Hypothalamus (tissue), 51 donors: ENCODE results near the gene P4HB.

ENCODE experiments used
- DNase-seq, 51 donors: peaks; one replicate each; lab custom pipeline; 2025; lab: John Stamatoyannopoulos, UW

Gene P4HB

DNA sequence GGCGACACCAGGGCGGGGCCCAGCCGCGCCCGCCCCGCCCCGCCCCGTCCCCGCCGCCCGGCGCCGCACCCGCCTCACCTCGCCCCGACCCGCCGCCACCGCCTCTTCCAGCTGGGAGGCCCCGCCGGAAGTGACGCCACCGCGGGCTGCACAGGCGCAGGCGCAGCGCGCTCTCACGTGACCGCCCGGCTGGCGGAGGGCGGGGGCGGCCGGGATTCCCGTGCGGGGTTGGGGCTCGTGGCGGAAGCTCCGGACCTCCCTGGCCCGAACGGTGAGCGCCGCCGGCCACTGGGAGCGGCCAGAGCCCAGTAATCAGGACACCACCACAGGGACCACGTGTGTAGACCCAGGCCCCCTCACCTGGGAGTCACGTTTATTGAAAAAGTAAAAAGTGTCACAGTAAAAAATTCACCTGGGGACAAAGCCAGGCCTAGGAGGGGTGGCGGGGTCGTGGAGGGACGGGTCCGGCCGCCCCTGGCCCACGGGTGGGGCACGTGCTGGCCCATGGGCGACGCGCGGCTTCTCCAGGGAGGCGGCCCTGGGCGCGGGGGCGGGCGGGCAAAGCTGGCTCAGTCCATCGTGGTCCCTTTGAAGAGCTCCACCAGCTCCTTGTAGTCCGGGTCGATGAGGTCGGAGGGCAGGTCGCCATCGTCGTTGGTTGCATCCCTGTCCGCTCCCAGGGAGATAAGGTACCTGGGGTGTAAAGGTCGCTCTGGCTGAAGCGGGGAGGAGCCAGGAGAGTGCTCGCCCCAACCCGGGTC is 27.0 kb downstream of the P4HB start, which contains the start of gene MCRIP1:
MCRIP1 (minus strand) TSS at position 132 of the 761 bp plus-strand sequence. CDS start 8,785 bp downstream, outside the sequence.
- peak; percentile 33 to 95 (median 83) for DNase-seq

DNA sequence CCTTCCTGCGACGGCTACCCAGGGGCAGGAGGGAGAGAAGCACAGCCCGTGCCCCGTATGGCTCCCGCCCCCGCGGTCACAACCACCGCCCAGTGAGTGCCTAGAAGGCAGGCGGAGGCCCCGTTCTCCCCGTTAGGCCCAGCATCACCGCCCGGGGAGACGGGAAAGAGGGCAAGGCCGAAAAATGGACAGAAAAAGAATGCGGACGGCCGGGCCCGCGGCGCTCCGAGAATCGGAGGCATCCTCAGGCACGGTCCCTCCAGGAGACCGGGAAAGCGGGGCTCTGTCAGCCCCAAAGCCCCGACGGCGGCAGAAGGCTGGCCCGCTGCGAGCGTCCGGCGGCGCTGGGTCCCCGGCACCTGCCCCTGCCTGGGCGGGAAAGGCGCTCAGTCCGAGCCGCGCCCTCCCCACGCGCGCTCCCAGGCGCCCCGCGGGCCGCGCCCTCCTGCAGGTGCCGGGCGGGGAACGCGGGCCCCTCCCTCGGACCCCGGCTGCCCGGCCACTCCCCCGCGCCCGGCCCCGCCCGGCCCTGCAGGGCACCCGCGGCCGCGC is 27.7 kb downstream of the P4HB start:
- DNase-seq, result peak in 7 of 51 donors; percentile 14 to 45 (median 39)

DNA sequence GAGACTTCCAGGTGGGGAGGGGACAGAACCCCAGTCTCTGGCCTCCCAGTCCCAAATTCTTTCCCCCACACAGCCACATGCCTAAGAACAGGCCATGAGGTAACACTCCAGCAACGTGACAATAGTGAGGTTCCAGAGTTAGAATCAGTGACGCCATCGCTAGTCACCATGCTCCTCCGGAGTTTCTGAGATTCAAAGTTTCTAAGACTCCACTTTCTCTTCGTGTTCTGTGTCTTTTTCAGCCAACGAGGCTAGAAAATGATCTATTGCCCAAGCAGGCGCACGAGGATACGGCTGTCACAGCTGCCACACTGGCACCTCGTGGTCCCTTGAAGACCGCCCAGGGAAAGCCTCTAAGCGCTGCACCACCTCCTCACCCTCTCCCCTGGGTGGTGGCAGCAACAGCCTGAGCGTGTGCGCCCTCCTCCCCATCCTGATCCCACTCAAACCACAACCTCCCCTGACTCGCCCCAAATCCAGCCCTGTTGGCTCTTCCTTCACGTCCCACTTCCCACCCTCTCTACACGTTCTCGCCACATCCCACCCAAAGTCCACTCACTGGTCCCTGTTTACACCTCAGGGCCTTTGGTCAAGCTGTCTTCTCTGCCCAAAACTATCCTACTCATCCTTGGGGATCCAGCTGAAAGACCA is 28.3 kb downstream of the P4HB start:
- DNase-seq, result peak in 5 of 51 donors; percentile 6 to 49 (median 17)

DNA sequence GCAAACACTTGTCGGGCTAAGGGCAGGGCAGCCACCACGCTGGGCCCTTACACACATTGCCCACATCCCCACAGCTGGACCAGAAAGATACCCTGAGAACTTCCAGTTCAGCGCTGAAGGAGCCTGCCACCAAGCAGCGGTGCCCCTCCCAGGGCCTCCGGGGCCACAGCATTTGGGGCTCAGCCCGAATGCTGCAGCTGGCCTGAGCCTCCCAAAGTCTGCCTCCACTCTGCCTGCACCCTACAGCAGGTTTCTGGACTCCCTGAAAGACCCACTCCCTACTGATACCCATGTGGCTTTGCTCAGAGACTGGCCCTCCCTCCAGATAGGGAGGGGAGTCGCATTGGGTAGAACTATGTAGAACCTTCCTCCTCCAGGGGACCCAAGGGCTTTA is 28.8 kb downstream of the P4HB start:
- DNase-seq, result no peak

DNA sequence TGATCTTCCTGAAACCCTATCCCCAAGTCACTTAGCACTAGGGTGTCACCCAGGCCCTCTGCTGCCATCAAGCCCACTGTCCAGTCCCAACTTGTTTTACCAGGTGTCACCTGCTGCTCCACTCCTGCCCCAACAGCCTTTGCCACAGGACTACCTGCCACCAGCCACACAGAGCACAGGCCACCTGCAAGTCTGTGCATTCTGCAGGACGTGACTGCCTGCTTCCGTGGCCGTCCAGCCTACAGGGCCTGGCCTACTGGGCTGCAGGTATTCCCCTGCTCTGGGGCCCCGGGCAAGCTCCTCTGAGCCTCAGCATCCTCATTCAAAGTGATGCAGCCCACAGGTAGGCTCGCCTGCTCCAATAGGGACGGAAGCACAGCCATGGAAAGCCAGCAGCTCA is 30.5 kb downstream of the P4HB start:
- DNase-seq, result no peak

DNA sequence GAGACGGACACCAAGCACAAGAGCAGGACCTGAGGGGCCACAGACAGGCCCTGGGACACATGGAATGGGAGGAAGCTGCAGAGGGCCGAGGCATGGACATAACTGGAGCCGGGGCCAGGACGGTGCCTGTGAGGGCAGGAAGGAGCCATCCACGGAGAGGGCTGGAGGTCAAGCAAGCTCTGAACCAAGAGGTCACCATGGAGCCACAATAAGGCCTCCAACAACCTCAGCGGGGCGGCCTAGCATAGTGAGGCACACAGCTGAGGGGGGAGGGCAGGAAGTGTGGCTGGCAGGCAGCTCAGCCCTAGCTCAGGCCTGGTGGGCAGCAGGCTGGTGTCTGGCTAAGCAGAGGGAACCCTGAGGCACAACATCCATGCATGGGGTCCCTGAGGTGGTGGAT is 31.7 kb downstream of the P4HB start:
- DNase-seq, result no peak

DNA sequence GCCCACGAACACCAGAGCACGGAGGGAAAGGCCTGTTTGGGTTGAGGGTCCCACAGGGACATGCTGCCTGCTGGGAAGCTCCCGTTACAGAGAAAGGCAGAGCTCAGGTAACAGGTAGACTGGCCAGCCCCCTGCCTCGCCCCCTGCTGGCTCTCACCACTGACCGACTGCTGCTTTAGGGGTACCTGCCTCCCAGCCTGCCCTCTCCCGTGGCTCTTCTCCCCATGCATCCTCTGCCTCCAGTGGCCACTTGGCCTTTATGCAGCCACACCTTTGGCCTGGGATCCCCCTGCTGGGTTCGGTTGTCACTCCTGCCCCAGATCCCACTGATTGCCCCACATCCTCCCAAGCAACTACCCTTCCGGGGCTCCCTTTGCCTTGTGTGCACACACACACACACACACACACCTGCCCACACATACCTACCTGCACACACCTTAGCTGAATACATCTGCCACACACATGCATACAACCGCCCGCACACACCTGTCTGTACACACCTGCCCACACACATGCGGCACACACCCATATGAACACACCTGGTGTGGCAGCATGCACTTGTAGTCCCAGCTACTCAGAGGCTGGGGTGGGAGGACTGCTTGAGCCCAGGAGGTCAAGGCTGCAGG is 34.4 kb downstream of the P4HB start:
- DNase-seq, result no peak

DNA sequence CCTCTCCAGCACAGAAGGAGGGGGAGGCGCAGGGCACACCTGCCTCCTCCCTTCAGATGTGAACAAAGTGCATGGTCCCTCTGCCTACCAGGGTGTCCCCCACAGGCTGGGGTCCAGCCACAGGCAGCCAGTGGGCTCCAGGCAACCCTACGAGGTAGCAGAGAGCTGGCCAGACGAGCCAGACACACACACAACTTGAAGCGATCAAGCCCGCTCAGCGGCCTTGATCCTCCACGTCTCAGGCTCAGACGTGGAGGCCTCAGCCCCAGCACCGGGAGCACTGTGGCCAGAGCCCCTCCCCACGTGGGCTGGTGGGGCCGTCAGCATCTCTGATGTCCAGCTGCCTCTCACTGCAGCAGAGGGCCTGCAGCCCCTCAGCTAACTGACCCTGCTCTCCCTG is 35.7 kb downstream of the P4HB start:
- DNase-seq, result no peak

DNA sequence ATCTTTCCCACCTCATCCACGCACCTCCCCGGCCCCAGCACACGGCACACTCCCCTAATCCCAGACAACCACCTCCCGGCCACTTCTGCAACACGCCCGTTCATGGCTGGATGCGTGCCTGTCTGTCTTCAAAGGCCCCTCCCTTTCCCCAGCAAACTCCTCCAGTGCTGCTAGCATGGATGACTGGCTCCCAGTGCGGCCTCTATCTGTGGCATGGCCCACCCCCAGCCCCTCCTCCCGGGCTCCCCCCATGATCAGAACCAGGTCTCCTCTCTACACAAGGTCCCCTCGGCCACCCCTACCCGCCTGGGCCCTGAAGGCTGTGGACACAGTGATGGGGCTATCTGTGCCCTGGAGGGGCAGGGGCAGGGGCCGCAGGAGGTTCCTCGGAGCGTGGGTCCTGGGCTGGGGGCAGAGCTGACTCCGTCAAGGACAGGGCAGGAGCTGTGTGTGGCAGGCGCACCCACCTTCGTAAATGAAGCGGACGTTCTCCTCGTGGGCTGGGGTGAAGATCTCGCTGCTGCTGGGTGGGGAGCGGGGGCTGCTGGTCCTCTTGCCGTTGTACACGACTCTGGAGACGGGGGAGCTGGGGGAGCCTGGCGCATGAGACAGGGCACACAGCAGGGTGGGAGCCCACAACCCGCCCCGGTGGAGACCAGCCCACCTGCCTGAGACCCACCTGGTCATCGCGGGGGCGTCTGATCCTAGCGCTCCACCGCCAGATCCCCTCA is 36.4 kb downstream of the P4HB start:
- DNase-seq, result no peak

DNA sequence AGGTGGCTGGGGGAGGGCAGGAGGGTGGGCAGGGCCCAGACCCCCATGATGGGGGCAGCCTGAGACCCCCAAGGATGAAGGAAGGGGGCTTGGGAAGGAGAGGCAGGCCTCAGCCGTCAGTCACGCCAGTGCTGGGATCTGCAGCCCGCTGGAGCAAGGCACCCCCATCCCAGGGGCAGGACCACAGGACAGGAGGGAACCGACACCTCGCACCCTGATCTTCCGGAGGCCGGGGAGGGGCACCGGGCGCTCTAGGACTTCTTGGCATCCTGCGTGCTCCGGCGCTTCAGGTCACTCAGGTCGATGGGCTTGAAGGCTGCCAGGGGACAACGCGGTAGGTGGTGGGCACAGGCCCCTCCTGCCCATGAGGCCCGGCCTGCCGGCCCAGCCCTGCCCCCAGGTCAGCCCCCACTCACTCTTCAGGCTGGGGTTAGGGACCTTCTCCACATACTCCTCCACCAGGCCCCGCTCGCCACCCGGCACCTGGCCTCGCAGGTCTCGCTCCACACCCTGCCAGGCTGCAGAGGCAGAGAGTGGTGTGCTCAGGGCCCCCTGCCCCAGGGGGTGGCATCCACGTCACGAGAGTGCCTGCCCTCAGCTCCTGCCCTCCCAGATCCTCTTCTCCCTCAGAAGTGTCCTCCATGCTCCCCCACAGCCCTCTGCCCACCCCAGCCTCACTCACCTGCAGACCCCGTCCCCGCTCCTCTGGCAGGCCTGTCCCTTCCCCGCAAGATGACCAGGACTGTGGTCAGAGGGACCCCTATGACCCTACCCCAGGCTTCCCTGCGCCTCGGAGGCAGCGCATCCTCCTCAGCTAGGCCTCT is 37.1 kb downstream of the P4HB start:
- DNase-seq, result no peak

DNA sequence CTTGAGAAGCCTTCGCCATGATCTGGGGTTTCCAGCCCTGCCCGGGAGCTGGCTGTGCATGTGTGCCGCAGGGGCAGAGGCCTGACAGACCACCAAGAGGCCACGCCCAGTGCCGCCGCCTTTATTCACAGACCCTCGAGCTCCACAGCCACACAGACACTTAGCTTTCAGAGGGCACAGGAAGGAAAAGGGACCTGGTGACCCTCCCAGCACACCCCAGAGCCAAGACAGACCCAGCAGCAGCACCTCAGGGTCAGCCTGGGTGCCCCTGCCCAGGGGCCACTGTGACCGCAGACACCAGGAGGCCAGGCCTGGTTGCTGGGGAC is 38.1 kb downstream of the P4HB start:
- DNase-seq, result no peak

DNA sequence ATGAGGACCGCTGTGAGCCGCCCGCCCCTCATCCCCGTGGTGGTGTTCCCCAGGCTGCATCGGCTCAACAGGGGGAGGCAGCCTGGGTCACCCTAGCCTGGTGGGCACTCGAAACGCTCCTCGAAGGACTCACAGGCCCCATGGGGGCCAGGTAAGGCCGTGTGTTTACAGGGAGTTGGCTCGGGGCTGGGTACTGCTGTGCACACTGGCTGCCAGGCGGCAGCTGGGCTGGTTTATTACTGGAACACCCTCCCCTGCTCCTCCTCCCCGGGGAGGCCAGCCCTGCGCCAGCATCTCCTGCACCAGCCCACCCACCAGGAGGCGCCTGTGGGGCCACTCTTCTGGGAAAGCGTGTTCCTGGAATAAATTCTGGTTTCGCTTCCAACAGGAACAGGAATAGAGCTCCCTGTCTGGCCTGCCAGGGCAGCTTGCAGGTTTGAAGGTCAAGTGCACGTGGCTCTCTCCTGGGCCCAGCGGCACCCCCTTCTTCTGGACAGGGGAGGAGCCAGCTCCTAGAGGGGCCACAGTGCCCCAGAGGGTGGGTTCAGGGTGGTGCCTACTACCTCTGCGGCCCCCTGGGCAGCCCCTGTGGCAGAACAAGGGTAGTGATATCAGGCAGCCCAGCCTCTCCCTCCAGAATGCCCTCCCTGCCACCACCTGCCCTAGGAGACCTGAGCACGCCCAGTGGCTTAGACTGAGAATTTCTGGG is 38.6 kb downstream of the P4HB start:
- DNase-seq, result peak in 24 of 51 donors; percentile 5 to 47 (median 18)

DNA sequence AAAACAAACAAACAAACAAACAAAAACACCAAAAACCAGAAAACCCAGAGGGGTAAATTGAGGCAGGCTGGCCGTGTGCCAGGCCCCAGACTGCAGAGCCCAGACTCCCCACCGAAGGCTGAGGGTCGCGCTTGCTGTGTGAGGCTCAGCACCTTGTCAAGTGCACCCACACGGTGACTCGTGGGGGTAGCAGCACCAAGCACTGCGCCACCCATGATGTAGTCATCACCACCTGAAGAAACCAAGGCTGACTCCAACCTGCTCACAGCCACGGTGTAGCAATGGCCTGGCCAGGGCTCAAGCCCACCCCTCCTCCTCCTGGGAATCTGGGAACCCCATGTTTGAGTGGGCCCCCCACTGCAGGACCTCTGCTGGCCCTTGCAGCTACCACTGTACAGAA is 39.2 kb downstream of the P4HB start:
- no peak for DNase-seq

DNA sequence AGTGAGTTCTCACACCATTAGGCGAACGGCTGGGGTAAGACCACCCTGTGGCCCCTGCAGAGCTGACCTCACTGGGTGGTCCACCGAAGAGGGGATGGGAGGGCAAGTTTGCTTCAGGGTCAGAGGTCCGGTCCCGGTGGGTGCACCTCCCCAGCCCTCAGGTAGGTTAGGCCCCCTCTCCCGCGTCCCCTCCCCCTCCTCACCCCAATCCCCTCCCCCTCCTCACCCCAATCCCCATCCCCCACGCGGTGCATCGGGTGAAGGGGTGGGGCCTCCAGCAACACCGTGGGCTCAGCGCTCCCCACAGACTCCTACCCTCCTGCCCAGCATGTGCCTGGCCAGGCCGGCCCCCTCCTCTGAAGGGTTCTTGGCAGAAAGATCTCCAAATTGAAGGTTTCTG is 40.6 kb downstream of the P4HB start:
- DNase-seq, result no peak

DNA sequence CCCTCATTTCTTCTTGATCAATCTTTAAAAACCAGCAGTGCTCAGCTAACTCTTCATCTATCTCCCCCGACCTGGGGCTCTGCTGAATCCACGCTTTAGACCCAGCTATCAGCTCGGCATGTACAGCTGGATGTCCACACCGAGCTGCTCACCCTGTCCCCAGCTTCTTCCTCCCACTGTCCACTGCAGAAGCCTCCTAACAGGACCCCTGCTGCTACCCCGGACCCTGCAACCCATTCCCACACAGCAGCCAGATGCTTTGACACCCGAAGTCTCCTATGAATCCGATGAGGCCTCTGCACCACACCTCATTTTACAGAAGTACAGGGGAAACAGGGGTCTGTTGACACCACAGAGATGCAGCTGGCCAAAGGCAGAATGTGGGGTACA is 42.6 kb downstream of the P4HB start:
- no peak for DNase-seq

DNA sequence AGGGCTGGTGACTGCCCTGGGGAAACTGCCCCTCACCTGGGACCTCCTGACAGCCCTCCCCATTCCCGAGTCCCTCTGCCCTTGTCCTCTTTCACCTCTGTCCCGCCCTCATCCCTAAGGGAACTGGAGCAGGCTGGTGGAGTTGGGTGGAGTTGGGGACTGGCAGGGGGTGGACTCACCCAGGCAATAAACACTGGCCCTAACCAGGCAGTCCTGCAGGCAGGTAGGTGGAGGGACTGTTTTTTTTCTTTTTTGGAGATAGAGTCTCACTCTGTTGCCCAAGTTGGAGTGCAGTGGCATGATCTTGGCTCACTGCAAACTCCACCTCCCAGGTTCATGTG is 44.7 kb downstream of the P4HB start:
- DNase-seq, result no peak

DNA sequence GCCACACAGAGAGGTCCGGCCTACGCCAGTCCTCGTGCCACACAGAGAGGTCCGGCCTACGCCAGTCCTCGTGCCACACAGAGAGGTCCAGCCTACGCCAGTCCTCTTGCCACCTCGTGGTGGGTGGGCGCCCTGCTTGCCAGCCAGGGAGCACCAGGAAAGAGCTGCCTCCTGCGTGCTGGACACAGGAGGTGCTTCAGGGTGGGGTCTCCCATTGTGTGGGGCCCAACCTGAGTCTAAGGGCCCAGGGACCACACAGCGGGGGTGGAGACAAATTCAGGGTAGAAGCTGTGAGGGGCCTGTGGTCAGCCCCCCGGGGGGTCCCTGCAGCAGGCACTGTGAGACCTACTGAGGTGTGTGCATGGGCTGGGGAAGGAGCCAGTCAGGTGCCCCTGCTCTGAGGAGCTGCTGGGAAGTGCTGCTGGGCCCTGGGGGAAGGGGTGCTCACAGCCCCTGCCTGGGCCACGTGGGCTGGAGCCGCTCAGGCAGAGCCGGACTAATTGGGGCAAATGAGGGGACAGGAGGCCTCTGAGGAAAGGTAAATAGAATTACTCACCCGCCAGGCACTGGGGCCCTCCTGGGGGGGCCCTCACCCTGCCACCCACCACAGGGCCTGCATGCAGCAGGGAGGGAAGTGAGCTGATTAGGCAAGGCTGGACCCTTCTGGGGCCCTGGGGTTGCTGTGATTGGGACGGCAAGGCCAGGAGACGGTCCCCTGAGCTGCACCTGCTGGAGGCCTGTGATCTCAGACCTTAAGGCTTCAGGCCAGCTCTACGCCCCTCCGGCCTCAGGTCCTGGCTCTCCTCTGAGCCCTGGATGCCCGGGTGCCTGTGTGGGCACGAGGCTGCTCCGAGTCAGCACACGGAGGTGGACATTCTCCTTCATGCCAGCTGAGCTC is 45.3 kb downstream of the P4HB start:
- no peak for DNase-seq

DNA sequence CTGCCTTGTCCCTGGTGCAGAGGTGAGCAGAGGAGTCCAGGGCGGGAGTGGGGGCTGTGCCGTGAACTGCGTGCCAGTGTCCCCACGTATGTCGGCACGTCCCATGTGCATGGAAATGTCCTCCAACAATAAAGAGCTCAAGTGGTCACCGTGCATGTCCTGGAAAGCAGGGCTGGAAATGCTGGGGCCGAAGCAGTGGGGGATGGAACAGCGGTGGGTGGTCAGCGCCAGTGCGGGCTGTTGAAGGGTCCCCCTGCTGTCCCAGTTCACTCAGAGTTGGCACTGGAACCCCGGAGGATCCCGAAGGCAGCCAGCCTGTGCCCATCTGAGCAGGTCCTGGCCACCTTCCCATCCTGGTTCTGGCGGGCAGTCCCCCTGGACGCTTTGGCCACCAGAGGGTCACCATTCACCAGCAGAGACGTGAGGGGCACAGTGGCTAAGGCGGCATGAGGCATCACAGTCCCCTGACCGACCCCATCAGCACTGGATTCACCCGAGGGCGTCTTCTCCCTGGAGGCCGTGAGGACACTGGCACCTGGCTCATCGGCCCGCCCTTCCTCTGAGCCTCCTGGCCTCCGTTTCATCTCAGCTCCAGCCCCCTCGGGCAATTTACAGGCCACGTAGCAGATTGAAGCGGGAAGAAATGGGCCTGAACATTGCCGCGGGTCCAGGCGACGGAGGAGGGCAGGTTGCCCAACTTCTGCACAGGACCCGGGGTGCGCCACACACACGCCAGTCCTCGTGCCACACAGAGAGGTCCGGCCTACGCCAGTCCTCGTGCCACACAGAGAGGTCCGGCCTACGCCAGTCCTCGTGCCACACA is 46.3 kb downstream of the P4HB start:
- DNase-seq, result no peak
